ENCODE data around the gene KAZN. TPM values are rescaled to one million over a fixed set of nuclear protein-coding genes. Genes with fewer than 3 reads are reported as not detected.

Gene KAZN
- polyA plus RNA-seq, 1 donor (not counting 4 experiments of a cell fraction or from before 2014, with no cell fraction given), result 5.9 TPM

DNA sequence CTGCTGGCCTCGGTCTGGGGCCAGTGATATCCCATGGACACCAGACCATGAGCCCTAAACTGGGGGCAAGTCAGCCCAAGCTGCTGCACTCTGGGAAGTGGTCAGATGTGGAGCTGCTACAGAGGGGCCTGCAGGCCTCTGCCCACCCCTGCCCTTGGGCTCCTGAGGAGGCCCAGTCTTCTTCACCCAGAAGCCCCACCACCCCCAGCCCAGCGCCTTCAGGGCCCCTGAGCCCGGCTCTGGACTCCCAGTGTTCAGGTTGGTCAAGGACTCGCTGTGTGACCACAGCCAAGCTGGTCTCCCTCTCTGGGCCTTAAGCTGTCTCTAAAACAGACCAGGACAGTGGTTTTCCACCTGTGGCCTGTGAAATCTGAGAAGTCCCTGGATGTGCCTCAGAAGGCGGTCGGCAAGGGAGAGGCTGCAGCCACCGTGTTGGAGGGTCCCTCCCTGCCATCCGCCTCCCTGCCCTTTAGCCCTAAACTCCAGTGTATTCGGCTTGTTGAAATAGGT lies 475.4 kb downstream of the KAZN start:
- no peak overlapping the region for H3K27ac ChIP-seq (ENCODE audit: control insufficient read depth, insufficient read depth, low read length)

DNA sequence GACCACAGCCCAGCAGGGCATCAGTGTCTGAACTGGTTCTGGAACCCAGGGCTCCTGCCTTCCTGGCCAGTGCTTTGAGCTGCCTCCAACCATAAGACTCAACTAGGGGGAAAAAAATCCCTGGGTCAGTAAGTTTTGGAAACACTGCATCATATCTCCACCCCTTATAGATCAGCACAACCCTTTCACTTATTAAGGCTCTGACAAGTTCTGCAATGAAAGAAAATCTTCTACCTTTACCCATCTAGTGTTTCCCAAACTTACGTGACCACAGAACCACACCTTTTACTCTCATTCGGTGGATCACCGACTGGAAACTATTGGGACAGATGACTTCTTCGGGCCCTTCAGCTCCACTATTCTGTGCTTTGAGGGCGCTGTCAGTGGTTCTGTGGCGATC lies 476.7 kb downstream of the KAZN start:
- Histone ChIP-seq H3K4me2 (ENCODE audit: control insufficient read depth, extremely low read depth, insufficient read depth, low read depth, low read length) (no peak overlapping the region), H3K9me1 (ENCODE audit: control insufficient read depth, extremely low read depth, insufficient read depth, low read length) (no peaks in the 10 kb centered on the region), H4K20me1 (ENCODE audit: control insufficient read depth, extremely low read depth, insufficient read depth, low read length) (no peaks in the 10 kb centered on the region), H3K4me1 (ENCODE audit: control insufficient read depth, extremely low read depth, insufficient read depth, low read length) (no peaks in the 10 kb centered on the region), H3K27ac (ENCODE audit: control insufficient read depth, insufficient read depth, low read length) (no peak overlapping the region), H3K79me2 (ENCODE audit: control insufficient read depth, insufficient read depth, low read length) (no peaks in the 10 kb centered on the region), H3K36me3 (ENCODE audit: control insufficient read depth in 2 of 2, extremely low read depth in 1 of 2, insufficient read depth in 2 of 2, low read length in 2 of 2) (no peaks in the 10 kb centered on the region), H3K9me3 (ENCODE audit: control insufficient read depth, low read depth, low read length) (no peaks in the 10 kb centered on the region), H3K4me3 (ENCODE audit: control insufficient read depth in 2 of 3, extremely low read depth in 1 of 3, insufficient read depth in 2 of 3, low read depth in 1 of 3, low read length in 3 of 3) (no peak overlapping the region), H3K27me3 (ENCODE audit: control insufficient read depth, extremely low read depth, insufficient read depth, low read length) (no peaks in the 10 kb centered on the region), H3K9ac (ENCODE audit: control insufficient read depth, extremely low read depth, insufficient read depth, low read length) (no peak overlapping the region), H2AFZ (ENCODE audit: control insufficient read depth, low read length) (no peak overlapping the region)
- dilution Hi-C loops (cut with MboI; ENCODE audit: extremely low pct_ligation_motif_present, low sequenced_read_pairs), result loop anchor here (25.0 kb wide), 1 partner anchor 288 kb away; no protein-coding TSS in a partner anchor
- no peak for FAIRE-seq
- no peak for TF ChIP-seq EZH2 (IDR thresholded peaks at IDR 0.05; ENCODE audit: low read length)
- TF ChIP-seq, protein P1, sequence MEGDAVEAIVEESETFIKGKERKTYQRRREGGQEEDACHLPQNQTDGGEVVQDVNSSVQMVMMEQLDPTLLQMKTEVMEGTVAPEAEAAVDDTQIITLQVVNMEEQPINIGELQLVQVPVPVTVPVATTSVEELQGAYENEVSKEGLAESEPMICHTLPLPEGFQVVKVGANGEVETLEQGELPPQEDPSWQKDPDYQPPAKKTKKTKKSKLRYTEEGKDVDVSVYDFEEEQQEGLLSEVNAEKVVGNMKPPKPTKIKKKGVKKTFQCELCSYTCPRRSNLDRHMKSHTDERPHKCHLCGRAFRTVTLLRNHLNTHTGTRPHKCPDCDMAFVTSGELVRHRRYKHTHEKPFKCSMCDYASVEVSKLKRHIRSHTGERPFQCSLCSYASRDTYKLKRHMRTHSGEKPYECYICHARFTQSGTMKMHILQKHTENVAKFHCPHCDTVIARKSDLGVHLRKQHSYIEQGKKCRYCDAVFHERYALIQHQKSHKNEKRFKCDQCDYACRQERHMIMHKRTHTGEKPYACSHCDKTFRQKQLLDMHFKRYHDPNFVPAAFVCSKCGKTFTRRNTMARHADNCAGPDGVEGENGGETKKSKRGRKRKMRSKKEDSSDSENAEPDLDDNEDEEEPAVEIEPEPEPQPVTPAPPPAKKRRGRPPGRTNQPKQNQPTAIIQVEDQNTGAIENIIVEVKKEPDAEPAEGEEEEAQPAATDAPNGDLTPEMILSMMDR (optimal IDR thresholded peaks at IDR 0.05 in 1 of 3, IDR thresholded peaks at IDR 0.05 in 1 of 3, conservative IDR thresholded peaks at IDR 0.05 in 1 of 3; ENCODE audit: extremely low read depth in 1 of 3, insufficient read depth in 2 of 3, low read length in 3 of 3), result no peak
- no peak for DNase-seq (ENCODE audit: low read depth, low spot score)

More for the DNA sequence above, 475.4 kb downstream of the KAZN start:
- Histone ChIP-seq H4K20me1 (ENCODE audit: control insufficient read depth, extremely low read depth, insufficient read depth, low read length) (no peaks in the 10 kb centered on the region), H3K36me3 (ENCODE audit: control insufficient read depth in 2 of 2, extremely low read depth in 1 of 2, insufficient read depth in 2 of 2, low read length in 2 of 2) (no peaks in the 10 kb centered on the region), H3K27me3 (ENCODE audit: control insufficient read depth, extremely low read depth, insufficient read depth, low read length) (no peaks in the 10 kb centered on the region), H3K4me1 (ENCODE audit: control insufficient read depth, extremely low read depth, insufficient read depth, low read length) (no peaks in the 10 kb centered on the region), H2AFZ (ENCODE audit: control insufficient read depth, low read length) (no peak overlapping the region), H3K9me3 (ENCODE audit: control insufficient read depth, low read depth, low read length) (no peaks in the 10 kb centered on the region), H3K9ac (ENCODE audit: control insufficient read depth, extremely low read depth, insufficient read depth, low read length) (no peak overlapping the region), H3K79me2 (ENCODE audit: control insufficient read depth, insufficient read depth, low read length) (no peaks in the 10 kb centered on the region), H3K9me1 (ENCODE audit: control insufficient read depth, extremely low read depth, insufficient read depth, low read length) (no peaks in the 10 kb centered on the region), H3K4me3 (ENCODE audit: control insufficient read depth in 2 of 3, extremely low read depth in 1 of 3, insufficient read depth in 2 of 3, low read depth in 1 of 3, low read length in 3 of 3) (no peak overlapping the region), H3K4me2 (ENCODE audit: control insufficient read depth, extremely low read depth, insufficient read depth, low read depth, low read length) (no peak overlapping the region)
- no peak for FAIRE-seq
- dilution Hi-C loops (cut with MboI; ENCODE audit: extremely low pct_ligation_motif_present, low sequenced_read_pairs), result no loop called here
- TF ChIP-seq, protein P1 (optimal IDR thresholded peaks at IDR 0.05 in 1 of 3, IDR thresholded peaks at IDR 0.05 in 1 of 3, conservative IDR thresholded peaks at IDR 0.05 in 1 of 3; ENCODE audit: extremely low read depth in 1 of 3, insufficient read depth in 2 of 3, low read length in 3 of 3), result no peak
- TF ChIP-seq EZH2 (IDR thresholded peaks at IDR 0.05; ENCODE audit: low read length), result no peak
- no peak for DNase-seq (ENCODE audit: low read depth, low spot score)
